Kidney capillary endothelial cell (primary cell): ENCODE measurements around the gene GABBR1.

Experiments
- DNase-seq: peaks from one replicate; pipeline ENCODE4 v3.0.0-alpha.2; 2018; ENCODE audit warnings: low spot score

GABBR1 gene

GRCh38 chr6:29566856-29567255 lies 66.1 kb downstream of the GABBR1 start:
- DNase-seq, result no peak

DNA sequence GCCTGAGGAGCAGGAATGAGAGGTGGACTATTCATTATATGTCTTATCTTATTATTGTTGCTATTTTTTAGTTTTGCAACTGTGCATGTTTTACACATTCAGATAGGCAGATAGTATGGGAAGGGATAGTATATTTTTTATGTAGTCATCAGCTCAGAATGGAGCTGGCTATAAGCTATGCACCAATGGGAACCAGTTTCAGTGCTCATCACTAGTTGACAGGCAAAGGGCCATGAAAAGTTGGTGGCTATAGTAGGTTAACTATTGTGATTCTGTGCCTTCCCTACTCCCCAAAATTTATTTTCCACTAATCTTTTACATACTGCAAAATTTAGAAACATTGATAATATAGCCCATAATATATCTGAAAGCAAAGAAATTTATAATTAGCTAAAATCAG lies 68.1 kb downstream of the GABBR1 start:
- no peak for DNase-seq

DNA sequence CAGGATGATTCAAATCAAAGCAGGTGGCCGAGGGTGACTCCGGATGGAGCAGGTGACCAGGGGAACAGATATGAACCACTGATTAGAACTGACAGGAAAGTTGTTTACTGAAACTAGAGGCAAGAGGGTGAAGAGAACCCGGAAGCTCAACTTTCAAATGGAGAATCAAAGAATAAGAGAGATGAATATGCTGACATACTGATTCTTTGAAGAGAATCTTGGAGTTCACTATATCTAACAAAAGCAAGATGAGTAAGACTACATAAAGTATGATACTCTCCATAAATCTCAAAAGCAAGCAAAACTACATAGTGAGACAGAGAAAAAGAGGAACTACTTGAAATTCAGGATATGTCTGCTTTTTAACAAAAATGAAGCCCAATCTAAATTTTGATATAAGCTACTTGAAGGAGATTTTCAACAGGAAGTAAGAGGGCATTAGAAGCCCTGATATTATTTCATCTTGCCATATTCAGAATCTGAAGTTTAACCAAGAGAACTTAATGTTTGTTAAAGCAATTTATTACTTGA lies 69.5 kb downstream of the GABBR1 start:
- no peak for DNase-seq

DNA sequence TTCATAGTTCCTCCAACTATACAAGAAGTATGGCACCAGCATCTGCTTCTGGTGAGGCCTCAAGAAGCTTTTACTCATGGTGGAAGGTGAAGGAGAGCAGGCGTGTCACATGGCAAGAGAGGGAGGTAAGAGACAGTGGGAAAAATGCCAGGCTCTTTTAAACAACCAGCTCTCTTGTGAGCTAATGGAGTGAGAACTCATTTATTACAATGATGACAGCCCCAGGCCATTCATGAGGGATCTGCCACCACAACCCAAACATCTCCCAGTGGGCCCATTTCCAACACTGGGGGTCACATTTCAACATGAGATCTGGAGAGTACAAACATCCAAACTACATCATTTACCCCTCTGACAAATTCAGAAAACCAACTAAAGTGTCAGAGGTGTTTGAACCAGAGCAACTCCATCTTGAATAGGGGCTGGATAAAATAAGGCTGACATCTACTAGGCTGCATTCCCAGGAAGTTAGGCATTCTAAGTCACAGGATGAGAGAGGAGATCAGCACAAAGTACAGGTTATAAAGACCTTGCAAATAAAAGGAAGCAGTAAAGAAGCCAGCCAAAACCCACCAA lies 71.3 kb downstream of the GABBR1 start:
- no peak for DNase-seq

DNA sequence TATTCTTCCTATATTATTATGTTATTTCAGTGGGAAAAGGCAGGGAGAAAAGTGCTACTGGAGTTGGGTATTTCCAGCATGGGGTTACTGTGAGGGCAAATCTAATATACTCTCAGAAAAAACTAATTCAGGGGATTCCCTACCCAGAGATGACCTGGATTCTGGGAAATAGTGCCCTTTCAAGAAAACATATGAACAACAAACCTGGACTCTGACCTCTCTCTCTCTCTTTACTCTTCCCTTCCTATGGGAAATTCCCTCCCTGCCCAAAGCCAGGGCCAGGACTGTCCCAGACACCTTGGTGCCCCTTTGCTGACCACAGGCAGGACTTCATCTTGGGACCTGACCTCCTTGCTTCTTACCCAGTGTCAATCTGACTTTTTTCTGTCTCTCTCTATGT lies 71.9 kb downstream of the GABBR1 start:
- DNase-seq, result no peak

- DNase-seq, result no peak
Measured at GRCh38 chr6:29559524-29560287, 73.3 kb downstream of the GABBR1 start, which contains the start of gene UBD. TSS of gene UBD (minus strand) at chr6:29559732. CDS start at chr6:29559701, 31 bp downstream.

DNA sequence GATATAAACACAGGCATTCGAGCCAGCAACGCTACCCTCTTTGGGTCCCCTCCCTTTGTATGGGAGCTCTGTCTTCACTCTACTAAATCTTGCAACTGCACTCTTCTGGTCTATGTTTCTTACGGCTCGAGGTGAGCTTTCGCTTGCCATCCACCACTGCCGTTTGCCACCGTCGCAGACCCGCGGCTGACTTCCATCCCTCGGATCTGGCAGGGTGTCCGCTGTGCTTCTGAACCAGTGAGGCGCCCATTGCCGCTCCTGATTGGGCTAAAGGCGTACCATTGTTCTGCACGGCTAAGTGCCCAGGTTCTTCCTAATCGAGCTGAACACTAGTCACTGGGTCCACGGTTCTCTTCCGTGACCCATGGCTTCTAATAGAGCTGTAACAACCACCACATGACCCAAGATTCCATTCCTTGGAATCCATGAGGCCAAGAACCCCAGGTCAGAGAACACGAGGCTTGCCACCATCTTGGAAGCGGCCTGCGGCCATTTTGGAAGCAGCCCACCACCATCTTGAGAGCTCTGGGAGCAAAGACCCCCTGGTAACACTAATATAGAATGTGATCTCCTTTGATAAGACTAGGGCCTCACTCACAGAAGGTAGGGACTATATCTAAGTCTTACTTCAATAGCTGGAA lies 74.4 kb downstream of the GABBR1 start:
- DNase-seq, result no peak

- no peak for DNase-seq
Measured at GRCh38 chr6:29557320-29557719, 75.7 kb downstream of the GABBR1 start.

GRCh38 chr6:29554764-29555163 lies 78.2 kb downstream of the GABBR1 start:
- DNase-seq, result no peak

DNA sequence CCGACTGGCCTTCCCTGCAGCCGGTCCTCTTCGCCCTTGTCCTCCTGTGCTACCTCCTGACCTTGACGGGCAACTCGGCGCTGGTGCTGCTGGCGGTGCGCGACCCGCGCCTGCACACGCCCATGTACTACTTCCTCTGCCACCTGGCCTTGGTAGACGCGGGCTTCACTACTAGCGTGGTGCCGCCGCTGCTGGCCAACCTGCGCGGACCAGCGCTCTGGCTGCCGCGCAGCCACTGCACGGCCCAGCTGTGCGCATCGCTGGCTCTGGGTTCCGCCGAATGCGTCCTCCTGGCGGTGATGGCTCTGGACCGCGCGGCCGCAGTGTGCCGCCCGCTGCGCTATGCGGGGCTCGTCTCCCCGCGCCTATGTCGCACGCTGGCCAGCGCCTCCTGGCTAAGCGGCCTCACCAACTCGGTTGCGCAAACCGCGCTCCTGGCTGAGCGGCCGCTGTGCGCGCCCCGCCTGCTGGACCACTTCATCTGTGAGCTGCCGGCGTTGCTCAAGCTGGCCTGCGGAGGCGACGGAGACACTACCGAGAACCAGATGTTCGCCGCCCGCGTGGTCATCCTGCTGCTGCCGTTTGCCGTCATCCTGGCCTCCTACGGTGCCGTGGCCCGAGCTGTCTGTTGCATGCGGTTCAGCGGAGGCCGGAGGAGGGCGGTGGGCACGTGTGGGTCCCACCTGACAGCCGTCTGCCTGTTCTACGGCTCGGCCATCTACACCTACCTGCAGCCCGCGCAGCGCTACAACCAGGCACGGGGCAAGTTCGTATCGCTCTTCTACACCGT lies 79.5 kb downstream of the GABBR1 start:
- no peak for DNase-seq

GRCh38 chr6:29552512-29553051 lies 80.4 kb downstream of the GABBR1 start:
- DNase-seq, result no peak

- no peak for DNase-seq
Measured at GRCh38 chr6:29547573-29547972, 85.4 kb downstream of the GABBR1 start.

- no peak for DNase-seq
Measured at GRCh38 chr6:29537714-29538403, 95.1 kb downstream of the GABBR1 start.

- no peak for DNase-seq
Measured at GRCh38 chr6:29532320-29532951, 100.5 kb downstream of the GABBR1 start.

GRCh38 chr6:29531668-29532067 lies 101.3 kb downstream of the GABBR1 start:
- DNase-seq, result no peak

DNA sequence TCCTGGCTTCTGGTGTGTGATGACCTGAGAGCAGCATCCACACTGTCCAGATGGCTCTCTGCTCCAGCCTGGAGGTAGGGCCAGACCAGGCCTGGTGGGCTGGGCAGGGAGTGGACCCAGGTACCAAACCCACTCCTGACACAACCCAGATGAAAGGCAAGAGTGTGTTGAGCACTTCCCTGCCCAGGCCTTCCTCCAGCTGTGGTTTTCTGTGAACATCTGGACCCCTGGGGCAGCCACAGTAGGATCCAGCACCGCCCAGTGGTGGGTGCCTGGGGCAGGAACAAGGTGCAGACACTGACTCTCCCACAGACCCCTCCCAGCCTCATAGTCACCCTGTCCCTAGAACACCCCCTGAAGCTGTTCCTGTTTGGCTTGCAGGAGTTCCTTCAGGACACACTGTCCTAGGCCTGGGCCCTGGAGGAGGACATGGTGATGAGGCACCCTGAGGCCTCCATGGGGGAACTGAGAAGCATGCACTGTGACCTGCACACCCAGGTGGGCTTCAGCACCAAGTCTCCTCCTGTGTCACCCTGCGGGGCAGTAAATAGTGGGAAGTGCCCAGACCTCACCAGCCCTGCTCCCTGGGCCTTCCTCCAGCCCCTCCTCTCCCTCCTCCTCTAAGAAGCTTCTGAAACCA lies 102.2 kb downstream of the GABBR1 start:
- DNase-seq, result no peak

DNA sequence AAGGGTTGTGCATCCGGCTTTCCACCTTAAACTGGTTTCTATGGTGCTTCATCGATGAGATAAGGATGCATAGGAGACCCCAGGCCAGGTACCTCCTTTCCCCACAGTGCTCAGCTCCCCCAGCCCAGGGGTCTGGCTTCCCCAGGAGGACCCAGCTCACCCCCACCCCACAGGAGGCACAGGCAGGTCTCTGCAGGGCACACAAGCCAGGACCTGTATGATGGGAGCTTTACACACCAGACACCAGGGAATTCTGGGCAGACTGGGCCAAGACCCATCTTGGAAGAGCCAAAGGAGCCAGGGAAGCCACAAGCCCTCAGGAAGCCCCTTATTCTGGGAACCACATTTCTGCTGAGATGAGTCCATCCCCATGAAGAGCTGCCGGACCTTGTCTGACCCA lies 103.0 kb downstream of the GABBR1 start:
- no peak for DNase-seq

DNA sequence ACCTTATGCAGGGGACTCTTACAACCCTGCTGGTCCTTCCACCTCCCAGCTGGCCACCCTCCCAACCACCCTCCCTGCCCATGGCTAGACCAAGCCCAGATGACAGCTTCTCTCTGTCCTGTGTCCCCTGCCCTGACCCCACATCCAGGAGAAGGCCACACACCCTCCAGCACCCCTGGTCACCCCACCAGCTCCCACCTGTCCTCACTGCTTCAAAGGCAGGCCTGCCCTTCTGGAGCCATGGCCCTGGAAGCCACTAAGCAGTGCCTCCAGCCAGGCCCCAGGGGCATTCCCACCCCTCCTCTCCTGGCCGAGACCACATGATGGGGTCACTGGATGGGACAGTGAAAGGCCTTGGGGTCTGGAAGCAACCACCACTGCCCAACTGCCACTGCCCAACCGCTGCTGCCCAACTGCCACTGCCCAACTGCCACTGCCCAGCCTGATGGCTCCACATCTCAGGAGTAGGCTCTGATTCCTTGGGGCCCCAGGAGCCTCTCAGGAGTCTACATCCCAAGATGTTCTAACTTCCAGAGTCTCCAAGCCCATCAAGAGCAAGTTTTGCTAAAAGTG lies 103.9 kb downstream of the GABBR1 start:
- DNase-seq, result no peak

- DNase-seq, result no peak
Measured at GRCh38 chr6:29528300-29528931, 104.6 kb downstream of the GABBR1 start.

DNA sequence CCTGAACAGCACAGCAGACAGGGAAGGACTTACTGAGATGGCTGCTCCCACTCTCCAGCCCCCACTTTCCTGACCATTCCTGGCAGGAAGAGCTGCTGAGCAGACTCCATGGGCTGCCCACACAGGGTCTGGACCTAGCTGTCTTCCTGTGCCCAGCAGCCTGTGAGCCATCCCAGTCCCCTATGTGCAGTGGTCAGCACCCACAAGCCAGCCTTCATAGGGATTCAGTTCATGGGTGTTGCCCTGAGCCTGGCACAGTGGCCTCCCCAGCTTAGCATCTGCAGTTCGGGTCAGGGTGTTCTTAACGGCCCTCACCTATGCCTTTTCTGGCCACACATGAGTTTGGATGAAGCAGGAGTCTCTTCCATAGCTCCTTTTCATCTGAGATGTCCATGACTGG lies 105.4 kb downstream of the GABBR1 start:
- DNase-seq, result no peak
